ENCODE results near the gene GMDS.

The GMDS gene

DNA sequence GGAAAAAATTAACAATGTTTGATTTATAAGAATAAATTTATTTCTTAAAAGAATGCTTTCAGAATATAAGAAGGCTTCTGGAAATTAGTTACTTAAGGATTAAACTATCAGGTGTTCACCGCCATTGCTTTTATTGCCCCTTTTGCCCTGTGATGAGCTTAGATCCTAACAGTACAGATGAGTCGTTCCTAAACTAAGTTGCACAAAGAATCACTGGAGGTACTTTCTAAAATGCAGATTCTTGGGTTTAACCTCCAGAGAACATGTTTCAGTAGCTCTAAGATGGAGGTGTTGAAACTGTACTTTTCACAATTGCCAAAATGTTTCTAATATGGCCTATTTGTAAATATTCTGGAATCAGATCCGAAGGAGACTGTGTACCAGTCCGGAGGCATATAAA is 211.9 kb downstream of the GMDS start:
- no peak for DNase-seq

DNA sequence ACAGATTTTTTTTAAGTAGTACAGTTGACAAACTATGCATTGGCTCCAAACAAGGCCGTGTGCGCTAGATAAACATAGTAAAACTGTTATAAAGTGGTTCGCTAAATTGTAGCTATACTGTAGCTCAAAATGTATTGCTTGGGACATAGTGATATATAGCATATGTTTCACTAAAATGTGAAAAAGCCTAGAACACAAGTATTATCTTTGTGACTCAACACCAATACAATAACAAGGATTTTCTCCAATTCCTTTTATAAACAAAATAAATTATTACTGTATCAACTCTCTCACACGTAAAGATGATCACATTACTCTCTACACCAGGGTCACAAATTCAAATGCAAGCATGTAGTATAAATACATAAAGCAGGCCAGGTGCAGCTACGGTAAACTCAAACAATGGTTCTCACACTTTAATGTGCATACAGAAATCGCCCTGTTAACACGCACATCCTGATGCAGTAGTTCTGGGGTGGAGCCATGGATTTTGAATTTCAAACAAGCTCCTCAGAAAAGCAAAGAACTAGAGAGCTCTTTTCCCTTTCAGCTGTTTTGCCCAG is 214.6 kb downstream of the GMDS start:
- DNase-seq, result no peak

DNA sequence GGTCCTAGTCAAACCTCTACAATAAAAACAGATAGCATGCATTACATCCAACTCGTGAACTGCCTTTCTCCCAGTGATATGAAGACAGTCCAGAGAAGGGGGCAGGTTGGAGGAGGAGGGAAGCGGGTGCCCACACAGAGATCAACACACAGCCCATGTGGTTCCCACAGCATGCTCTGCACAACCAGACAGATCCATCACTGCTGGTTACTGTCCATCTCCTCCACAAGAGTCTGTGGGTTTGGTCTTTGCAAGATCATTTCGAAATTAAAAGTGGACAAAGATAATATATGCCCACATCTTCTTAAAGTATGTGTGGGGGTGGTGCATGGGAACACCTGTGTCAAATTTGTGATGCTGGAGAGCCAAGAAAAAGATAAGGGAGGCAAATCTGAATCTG is 215.5 kb downstream of the GMDS start:
- DNase-seq, result no peak

DNA sequence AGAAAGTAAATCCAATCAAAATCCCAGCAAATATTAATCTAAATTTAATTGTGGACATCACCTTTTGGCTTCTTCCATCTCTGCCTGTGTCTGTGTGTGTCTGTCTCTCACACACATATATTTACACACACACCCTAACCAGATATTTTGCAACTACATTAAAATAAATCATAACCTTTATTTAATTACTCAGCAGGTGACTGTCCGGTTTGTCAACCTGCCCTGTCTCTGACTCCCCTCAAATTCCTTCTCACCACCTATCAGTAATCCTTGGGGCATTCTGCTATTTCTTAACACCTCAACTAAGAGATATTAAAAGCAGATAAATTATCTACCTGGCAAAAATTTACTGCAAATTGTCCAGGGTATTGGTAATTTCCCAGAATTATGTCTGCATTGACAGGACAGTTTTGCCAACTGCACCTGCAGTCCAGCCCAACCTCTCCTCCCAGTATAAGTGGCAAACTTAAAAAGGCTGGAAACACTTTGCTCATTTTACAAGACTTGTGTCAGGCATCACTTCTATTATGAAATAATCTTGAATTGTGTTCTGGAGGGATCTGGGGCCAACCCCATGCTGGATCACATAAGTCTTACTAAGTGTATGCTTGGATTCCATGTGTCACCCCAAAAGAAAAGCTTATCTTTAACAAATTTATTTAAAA is 216.1 kb downstream of the GMDS start:
- no peak for DNase-seq

DNA sequence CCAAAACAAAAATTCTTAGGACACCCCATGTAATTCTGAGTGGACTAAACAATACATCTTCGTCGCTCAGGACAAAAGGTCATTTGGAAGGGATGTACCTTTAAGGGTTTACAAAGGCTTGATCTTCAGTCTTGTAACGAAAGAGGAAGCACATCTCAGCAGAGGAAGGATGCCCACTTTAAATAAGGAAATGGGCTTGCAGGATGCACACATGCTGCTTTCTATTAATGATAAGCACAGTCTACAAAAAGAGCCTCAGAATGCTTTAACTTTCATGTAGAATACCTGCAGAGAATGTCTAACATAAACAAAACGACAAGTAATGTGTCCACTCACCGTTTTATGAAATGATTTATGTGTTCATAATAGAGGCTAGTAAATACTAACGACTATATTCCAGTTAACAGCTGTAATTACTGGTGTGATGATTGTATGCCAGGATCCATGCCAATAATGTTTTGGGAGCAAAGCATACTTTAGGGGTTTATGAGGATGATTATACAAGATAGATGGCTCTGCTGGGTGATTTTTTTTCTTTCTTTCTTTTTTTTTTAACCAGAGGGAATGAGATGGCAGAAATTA is 216.9 kb downstream of the GMDS start:
- DNase-seq, result no peak

DNA sequence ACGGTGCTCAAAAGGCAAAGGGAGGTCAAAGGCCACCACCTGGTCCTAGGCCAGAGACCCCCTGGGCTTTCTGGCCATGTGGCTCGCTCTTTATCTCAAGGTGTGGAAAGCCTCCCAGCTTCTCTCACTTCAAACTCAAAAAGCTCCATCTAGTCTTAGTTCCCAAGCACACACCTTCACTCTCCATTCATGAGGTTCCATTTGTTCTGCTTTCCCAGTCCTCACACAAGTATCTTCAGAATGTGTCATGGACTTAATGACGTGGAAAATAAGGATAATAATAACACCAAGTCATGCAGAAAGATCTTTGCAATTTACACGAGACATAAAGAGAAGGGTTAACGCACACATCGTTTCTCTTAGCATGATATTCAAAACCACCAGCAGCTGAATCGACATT is 219.3 kb downstream of the GMDS start:
- DNase-seq, result no peak

DNA sequence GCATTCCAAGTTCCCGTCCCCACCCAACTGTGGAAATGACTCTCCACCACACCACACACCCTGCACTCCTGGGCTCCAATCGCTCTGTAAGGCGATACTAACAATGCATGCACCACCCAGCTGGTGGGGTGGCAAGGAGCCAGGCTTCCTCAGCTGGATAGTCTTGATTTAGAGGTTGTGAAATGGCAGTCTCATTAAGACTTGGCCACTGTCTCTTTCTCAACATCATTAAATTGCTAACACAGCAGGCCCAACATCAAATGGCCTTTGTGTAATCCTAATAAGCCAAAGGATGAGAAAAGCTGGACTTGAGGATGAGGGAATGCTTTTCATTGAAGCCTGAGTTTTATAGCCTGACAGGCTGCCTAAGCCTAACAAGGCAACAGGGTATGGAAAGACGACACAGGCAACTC is 223.7 kb downstream of the GMDS start:
- no peak for DNase-seq

- no peak for DNase-seq
These were observed 224.5 kb downstream of the GMDS start for GRCh38 chr6:2020909-2021308.

DNA sequence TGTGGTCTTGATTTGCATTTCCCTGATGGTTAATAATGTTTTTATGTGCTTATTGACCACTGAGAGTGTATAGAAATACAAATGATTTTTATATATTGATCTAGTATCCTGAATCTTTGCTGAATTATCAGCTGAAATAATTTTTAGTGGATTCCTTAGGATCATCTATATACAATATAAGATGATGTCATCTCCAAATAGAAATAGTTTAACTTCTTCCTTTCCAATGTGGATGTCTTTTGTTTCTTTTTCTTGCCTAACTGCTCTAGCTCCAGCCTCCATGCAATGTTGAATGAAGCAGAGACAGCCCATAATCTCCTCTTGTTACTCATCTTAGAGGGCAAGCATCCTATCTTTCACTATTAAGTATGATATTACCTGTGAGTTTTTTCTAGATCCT is 226.4 kb downstream of the GMDS start:
- no peak for DNase-seq

GRCh38 chr6:2016040-2016439 is 229.4 kb downstream of the GMDS start:
- DNase-seq, result no peak

DNA sequence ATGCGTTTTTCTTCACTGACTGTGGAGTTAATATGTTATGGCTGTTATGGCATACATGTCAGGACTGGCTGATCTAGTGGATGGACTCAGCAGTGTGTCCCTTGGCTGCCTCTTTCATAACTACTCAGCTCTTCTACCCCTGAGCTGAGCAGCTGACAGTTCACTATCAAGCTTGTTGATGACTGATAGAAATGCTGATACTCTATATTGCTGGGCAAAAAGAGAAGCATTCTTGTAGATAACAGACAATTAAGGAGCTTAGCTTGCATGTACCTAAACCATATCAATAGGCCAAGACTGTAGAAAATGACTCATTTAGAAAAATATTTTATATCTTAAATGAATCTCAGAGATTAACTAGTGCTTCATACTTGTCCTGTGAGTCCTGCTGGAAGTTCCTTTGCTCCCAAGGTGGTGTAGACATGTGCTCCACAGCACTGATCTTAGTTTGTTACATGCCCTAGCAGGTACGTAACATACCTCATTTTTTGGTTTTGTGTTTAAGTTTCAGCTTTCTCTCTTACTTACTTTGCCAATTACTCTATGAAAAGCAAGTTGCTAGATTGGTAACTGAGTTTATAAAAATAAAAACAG is 236.9 kb downstream of the GMDS start:
- DNase-seq, result no peak

DNA sequence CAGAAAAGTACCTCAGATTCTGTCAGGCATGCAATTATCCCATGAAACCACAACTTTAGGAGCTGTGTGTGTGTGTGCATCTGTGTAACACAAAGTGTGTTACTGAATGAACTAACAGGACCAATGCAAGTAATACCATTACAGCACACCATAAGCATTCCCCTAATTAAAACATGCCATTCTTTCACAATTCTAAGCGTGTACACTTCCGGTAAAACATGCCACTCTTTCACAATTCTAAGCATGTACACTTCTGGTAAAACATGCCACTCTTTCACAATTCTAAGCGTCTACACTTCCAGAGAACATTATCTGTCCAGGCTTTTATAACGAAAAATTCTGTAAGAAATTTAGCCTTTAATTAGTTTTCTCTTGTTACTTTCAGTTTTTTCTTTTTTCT is 238.2 kb downstream of the GMDS start:
- no peak for DNase-seq

DNA sequence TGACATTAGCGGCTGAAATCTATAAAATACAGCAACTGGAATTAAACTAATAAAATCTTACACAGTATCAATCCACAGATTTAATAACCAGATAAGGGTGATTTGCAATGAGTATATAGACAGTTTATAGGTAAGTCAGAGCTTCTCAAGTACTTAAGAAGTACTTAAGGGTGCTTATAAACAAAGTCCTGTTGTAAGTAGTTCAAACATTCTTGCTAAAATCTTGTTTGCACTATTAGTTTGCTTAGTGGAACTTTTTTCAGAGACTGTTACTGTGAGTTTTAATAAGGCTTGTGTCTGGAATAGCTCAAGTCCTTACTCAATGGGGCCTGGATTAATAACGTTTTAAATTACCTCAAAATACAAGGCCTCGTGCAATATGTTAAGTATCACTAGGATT is 240.5 kb downstream of the GMDS start:
- DNase-seq, result no peak

DNA sequence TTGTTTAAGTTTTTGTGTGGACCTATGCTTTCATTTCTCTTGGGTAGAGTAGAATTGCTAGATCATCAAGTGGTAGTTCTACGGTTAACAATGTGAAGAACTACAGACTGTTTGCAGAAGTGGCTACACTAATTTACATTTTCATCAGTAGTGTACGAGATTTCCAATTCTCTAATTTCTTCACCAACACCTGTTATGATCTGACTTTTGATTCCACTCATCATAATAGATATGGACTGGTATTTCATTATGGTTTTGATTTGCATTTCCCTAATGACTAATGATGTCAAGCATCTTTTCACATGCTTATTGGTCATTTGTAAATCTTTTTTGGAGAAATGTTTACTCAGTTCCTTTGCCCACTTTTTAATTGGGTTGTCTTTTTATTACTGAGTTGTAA is 244.4 kb downstream of the GMDS start:
- no peak for DNase-seq

DNA sequence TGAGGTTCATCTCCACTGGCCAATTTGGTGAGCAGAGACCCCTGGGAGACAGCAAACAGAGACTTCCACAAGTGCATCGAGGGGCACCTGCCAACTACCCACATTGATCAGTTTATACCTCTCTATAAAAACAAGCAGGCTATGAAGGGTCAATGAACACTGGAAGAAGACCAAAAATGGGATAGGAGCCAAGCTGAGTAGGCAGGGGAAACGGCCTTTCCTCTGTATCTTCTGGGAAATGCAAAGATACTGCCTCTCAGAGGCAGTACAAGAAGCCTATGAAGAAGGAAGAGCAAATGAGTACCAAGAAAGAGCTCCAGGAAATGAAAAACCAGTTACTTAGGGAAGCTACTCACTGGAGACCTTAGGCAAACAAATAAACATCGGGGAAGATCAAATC is 247.7 kb downstream of the GMDS start:
- no peak for DNase-seq

- no peak for DNase-seq
These were observed 249.8 kb downstream of the GMDS start for GRCh38 chr6:1995636-1996035.

DNA sequence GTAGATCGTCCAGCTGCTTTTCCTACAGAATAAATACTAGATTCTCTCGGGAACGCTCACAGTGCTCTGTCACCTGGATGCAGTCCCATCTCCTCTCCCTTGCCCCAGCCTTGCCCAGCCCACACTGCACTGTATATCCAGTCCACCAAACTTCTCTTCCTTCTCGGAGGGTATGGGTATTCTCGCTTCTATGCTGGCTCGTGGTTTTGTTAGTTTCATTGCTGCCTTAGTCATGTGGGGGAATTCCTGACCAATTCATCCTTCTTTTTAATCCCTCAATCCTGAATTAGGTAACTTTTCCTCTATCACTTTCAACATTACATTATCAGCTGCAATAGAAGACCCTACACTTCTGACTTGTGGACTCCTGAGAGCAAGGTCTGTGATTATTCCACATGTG is 252.4 kb downstream of the GMDS start:
- DNase-seq, result no peak

DNA sequence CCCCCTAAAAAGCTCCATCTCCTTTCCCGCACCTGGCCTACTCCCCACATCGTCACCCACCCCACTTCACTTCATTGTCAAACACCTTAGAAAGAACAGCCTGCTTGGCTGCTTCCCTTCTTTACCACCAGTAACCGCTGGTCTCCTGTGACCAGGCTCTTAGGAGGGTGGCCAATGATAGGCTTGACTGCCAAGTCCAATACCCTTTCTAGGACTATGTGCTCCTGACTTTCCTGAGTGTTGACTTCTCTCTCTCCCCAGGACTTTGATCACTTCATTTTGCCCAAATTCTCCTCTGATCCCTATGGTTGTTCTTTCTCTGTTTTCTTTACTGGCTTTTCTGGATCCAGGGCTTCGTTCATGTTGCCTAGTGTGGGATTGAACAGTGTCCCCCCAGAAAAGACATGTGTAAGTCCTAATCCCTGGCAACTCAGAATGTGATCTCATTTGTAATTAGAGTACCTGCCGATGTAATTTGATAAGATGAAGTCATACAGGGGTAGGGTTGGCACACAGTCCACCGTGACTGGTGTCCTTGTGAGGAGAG is 254.0 kb downstream of the GMDS start:
- no peak for DNase-seq

- no peak for DNase-seq
These were observed 256.6 kb downstream of the GMDS start for GRCh38 chr6:1988843-1989242.

DNA sequence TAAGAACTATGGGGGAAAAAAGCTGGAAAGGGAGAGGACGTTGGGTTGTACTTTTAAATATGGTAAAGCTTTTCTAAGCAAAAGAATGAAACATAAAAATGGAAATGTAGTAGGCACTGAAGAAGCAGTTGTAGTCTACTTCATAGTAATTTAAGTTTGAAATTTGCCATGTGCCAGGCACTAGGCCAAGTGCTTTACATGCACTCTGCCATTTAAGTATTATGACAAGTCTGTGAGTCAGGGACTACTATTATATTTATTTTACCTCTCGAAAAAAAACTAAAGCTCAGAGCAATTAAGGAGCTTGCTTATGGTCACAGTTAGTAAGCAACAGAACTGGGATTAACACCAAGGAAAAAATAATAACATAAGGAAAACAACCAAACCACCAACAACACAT is 257.8 kb downstream of the GMDS start:
- DNase-seq, result no peak

DNA sequence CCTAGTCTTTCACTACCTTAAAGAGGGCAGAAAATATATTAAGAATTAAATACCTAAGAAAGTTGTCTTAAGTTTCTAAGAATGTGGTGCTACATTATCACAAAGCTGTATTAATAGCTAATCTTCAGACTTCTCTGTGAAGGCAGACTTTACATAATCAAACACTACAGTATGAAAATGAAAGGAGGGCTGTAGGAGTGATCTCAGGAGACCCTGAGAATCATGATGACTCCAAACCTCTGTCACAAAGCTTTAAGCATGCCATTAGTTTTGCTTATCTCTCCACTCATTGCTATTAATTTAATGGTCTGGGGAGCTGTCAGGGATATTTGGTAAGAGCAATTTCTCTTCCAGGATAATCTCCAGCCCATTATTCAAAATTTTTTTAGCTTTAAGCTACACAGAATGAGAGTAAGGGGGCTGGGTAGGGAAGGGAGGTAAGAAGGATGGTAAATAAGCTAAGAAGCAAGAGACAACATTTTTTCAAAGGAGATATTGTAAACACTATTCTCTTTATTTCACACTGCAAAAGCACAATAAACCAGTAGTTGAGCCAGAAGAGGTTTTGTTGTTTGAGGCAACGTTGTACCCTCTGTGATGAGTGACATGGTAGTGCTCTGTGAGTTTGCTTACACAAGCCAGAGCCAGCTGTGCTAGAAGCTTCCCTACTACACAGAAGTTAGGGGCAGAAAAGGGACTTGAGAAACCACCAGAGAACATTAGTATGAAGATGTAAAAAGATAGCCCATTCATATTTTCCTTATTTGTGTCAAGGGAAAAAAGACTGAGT is 258.8 kb downstream of the GMDS start:
- DNase-seq, result no peak

DNA sequence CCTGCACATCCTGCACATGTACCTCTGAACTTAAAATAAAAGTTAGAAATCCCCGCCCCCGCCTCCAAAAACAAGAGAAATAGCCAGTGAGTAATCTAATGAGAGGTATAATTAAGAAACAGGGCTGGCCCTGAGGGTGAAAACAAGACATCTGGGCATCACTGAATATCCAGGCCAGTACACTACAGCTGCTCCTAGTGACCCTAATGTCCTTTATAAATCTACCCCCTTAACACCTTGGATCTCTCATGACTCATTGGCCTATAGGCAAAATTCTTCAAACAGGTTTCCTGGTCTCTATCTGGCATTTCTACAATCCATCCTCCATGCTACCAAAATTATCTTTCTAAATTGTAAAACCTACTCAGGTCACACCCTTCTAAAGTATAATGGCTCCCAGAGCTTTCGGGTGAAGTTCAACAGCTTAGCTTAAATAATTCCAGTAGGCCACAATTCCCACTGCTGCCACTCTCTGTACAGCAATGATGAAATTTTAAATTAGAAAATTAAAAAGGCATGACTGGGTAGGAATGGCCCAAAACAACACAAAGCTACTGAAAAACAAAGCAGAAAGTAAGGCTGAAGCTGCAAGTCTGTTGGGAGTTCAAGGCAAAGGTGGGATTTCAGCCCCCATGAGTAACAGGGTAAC is 260.9 kb downstream of the GMDS start:
- DNase-seq, result no peak

- no peak for DNase-seq
These were observed 261.6 kb downstream of the GMDS start for GRCh38 chr6:1983850-1984249.
